AG04449 (cell line): Measurements from ENCODE around the gene HIPK1.

Experiments used
- CTCF ChIA-PET: fragments of 350-600 bp; formaldehyde crosslinking; extraction: SDS; loops from one replicate; lab custom pipeline; 2021; ENCODE audit warnings: antibody characterized with exemption; lab: Yijun Ruan, JAX
- POLR2A ChIA-PET: fragments of 400-600, 350-600 bp; formaldehyde crosslinking; extraction: SDS; loops from one replicate; lab custom pipeline; 2020; ENCODE audit warnings: antibody characterized with exemption, inconsistent platforms; lab: Yijun Ruan, JAX
- DNase-seq: peaks from one replicate; pipeline ENCODE4 v3.0.0-alpha.2; 2010; ENCODE audit warnings: low read depth, low spot score
- H3K4me3 ChIP-seq: 2 replicates; pipeline ENCODE4 v1.5.1; 2011; ENCODE audit warnings: low read depth, mild to moderate bottlenecking, control low read depth, low read length
- CTCF ChIP-seq: IDR thresholded peaks from one replicate; pipeline ENCODE4 v1.5.1; 2011; ENCODE audit warnings: mild to moderate bottlenecking, moderate library complexity, low read length, control low read depth, inconsistent platforms; ENCODE audit not compliant: insufficient read depth; ENCODE audit errors: missing control alignments

The HIPK1 gene

GRCh38 chr1:113928941-113929749 is at the start of gene HIPK1:
Gene HIPK1 (plus strand): TSS chr1:113929324.
- ChIA-PET POLR2A (interaction anchor here (1.0 to 3.9 kb wide), 5 partner anchors 16 to 170 kb away, joined by 4 to 46 read pairs (median 6); partner anchors contain the start of genes AP4B1, DCLRE1B, OLFML3 and PHTF1), CTCF (interaction anchor here (0.5 to 4.6 kb wide), 13 partner anchors 9 to 1213 kb away, joined by 3 to 47 read pairs (median 6); partner anchors contain the start of genes AP4B1, DCLRE1B and OLFML3)
- peak; percentile 17 for DNase-seq
- peak within 1 kb of the TSS; percentile 89 for H3K4me3 ChIP-seq
- TF ChIP-seq CTCF, result no peak

GRCh38 chr1:113879739-113880038 is 49.4 kb upstream of the HIPK1 start:
- POLR2A ChIA-PET, result no interaction called here
- DNase-seq, result no peak
- no peak for TF ChIP-seq CTCF
- CTCF ChIA-PET, result interaction anchor here (1.6 to 2.9 kb wide), 2 partner anchors 44 to 98 kb away, joined by 4 to 12 read pairs; no protein-coding TSS in a partner anchor
- no peak overlapping the region for H3K4me3 ChIP-seq

GRCh38 chr1:113881661-113882060 is 47.5 kb upstream of the HIPK1 start:
- CTCF ChIA-PET, result interaction anchor here (0.9 to 2.0 kb wide), 5 partner anchors 11 to 64 kb away, joined by 3 to 9 read pairs (median 3); no protein-coding TSS in a partner anchor
- TF ChIP-seq CTCF, result no peak
- POLR2A ChIA-PET, result no interaction called here
- DNase-seq, result no peak
- no peak overlapping the region for H3K4me3 ChIP-seq

GRCh38 chr1:113886417-113887401 is 42.4 kb upstream of the HIPK1 start:
- no peak for TF ChIP-seq CTCF
- no peak for DNase-seq
- CTCF ChIA-PET, result no interaction called here
- POLR2A ChIA-PET, result no interaction called here
- no peak overlapping the region for H3K4me3 ChIP-seq

GRCh38 chr1:113887402-113888175 is 41.5 kb upstream of the HIPK1 start, which contains the start of gene BCL2L15:
Gene BCL2L15 (minus strand): TSS chr1:113887581. CDS start chr1:113887375, 206 bp downstream.
- DNase-seq, result no peak
- TF ChIP-seq CTCF, result no peak
- CTCF ChIA-PET, result no interaction called here
- no peak within 1 kb of the TSS for H3K4me3 ChIP-seq
- POLR2A ChIA-PET, result no interaction called here
